ENCODE results near the gene MXD3.
"Not testable (repeated sequence)": the region's sequence is repeated elsewhere in the genome, so short reads cannot be mapped to it uniquely, and the experiment has no call there.

MXD3 gene

GRCh38 chr5:177260961-177261360, 50.7 kb downstream of the MXD3 start:
- no peak for DNase-seq

GRCh38 chr5:177258711-177259110, 53.0 kb downstream of the MXD3 start:
- DNase-seq = not testable (repeated sequence)

Measured in NCI-H1930 (cell line).